ENCODE results near the gene FAT4.

Gene FAT4

GRCh38 chr4:125267630-125268029 lies 47.1 kb upstream of the FAT4 start:
- Histone ChIP-seq H3K79me2 (ENCODE audit: insufficient read depth, low read length) (no peaks in the 10 kb centered on the region), H2AFZ (ENCODE audit: low read depth, low read length) (no peak overlapping the region)

DNA sequence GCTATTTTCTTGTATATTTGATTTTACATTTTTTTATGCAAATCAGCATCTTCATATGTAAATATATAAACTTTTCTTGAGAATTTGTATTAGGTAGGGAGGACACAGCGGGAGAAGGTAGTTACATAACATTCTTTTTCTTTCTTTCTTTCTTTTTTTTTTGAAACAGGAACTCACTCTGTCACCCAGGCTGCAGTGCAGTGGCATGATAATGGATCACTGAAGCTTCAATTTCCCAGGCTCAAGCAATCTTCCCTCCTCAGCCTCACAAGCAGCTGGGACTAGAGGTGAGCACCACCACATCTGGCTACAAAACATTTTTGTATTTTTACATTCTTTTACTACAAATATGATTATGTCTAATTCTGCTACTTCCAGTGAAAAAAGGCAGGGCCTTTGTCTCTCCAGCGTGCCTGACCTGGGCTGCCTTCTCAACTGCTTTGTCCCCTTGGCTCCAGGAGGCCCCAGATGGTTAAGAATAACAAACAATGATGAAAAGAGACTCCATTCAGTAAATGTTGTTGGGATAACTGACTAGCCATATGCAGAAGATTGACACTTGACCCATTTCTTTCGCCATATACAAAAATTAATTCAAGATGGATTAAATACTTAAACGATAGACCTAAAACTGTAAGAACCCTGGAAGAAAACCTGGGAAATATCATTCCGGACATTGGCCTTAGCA lies 46.5 kb upstream of the FAT4 start:
- no peak overlapping the region for H3K4me2 ChIP-seq (ENCODE audit: insufficient read depth, low read length)
- H3K9ac ChIP-seq (ENCODE audit: low read depth, low read length): no peak overlapping the region
- no peak overlapping the region for H3K27ac ChIP-seq (ENCODE audit: low read length)
- no peaks in the 10 kb centered on the region for H3K27me3 ChIP-seq (ENCODE audit: insufficient read depth, low read length, poor library complexity)
- TF ChIP-seq, protein P1, sequence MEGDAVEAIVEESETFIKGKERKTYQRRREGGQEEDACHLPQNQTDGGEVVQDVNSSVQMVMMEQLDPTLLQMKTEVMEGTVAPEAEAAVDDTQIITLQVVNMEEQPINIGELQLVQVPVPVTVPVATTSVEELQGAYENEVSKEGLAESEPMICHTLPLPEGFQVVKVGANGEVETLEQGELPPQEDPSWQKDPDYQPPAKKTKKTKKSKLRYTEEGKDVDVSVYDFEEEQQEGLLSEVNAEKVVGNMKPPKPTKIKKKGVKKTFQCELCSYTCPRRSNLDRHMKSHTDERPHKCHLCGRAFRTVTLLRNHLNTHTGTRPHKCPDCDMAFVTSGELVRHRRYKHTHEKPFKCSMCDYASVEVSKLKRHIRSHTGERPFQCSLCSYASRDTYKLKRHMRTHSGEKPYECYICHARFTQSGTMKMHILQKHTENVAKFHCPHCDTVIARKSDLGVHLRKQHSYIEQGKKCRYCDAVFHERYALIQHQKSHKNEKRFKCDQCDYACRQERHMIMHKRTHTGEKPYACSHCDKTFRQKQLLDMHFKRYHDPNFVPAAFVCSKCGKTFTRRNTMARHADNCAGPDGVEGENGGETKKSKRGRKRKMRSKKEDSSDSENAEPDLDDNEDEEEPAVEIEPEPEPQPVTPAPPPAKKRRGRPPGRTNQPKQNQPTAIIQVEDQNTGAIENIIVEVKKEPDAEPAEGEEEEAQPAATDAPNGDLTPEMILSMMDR (IDR thresholded peaks at IDR 0.05; ENCODE audit: borderline replicate concordance, extremely low read depth, low read length, poor library complexity, severe bottlenecking): no peak
- TF ChIP-seq EZH2 (IDR thresholded peaks at IDR 0.05; ENCODE audit: borderline replicate concordance, low read depth, low read length, severe bottlenecking): no peak
- no peak overlapping the region for H3K4me3 ChIP-seq (ENCODE audit: low read depth in 1 of 2, low read length in 2 of 2)
- H3K9me3 ChIP-seq (ENCODE audit: insufficient read depth, low read length, severe bottlenecking): no peaks in the 10 kb centered on the region
- DNase-seq (no peak), ATAC-seq (ENCODE audit: insufficient read depth, low read depth) (no peak)
- no peaks in the 10 kb centered on the region for H3K79me2 ChIP-seq (ENCODE audit: insufficient read depth, low read length)
- H2AFZ ChIP-seq (ENCODE audit: low read depth, low read length): no peak overlapping the region
- no peaks in the 10 kb centered on the region for H3K36me3 ChIP-seq (ENCODE audit: insufficient read depth, low read length)
- H3K4me1 ChIP-seq (ENCODE audit: insufficient read depth, low read length): no peaks in the 10 kb centered on the region
- H4K20me1 ChIP-seq (ENCODE audit: insufficient read depth, low read length): no peaks in the 10 kb centered on the region

More at GRCh38 chr4:125267630-125268029, 47.1 kb upstream of the FAT4 start:
- Histone ChIP-seq H3K27me3 (ENCODE audit: insufficient read depth, low read length, poor library complexity) (no peaks in the 10 kb centered on the region), H3K27ac (ENCODE audit: low read length) (no peak overlapping the region), H3K4me1 (ENCODE audit: insufficient read depth, low read length) (no peaks in the 10 kb centered on the region), H3K9me3 (ENCODE audit: insufficient read depth, low read length, severe bottlenecking) (no peaks in the 10 kb centered on the region), H4K20me1 (ENCODE audit: insufficient read depth, low read length) (no peaks in the 10 kb centered on the region), H3K4me3 (ENCODE audit: low read depth in 1 of 2, low read length in 2 of 2) (no peak overlapping the region), H3K9ac (ENCODE audit: low read depth, low read length) (no peak overlapping the region), H3K36me3 (ENCODE audit: insufficient read depth, low read length) (no peaks in the 10 kb centered on the region), H3K4me2 (ENCODE audit: insufficient read depth, low read length) (no peak overlapping the region)
- no peak for ATAC-seq (ENCODE audit: insufficient read depth, low read depth)
- DNase-seq: no peak
- TF ChIP-seq, protein P1 (IDR thresholded peaks at IDR 0.05; ENCODE audit: borderline replicate concordance, extremely low read depth, low read length, poor library complexity, severe bottlenecking): no peak
- TF ChIP-seq EZH2 (IDR thresholded peaks at IDR 0.05; ENCODE audit: borderline replicate concordance, low read depth, low read length, severe bottlenecking): no peak

DNA sequence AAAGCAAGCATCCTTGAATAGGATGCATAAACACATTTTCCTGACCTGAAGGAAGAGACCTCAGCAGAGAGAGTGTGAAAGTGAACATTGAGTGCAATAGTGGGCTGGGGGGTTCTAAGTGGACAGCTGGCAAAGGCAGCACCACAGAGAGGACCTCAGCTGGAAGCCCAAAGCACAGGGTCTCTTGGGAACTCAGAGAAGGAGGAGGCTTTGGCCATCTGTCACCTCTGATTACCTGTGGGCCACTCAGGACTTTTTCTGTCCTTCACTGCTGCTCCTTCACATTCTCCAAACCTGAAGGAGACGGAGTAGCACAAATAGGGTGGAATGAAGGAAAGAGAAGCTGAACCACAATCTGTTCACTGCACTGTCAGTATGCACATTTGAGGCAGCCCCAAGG lies 37.9 kb upstream of the FAT4 start:
- TF ChIP-seq EZH2 (IDR thresholded peaks at IDR 0.05; ENCODE audit: borderline replicate concordance, low read depth, low read length, severe bottlenecking): no peak
- TF ChIP-seq, protein P1 (IDR thresholded peaks at IDR 0.05; ENCODE audit: borderline replicate concordance, extremely low read depth, low read length, poor library complexity, severe bottlenecking): no peak
- H3K4me1 ChIP-seq (ENCODE audit: insufficient read depth, low read length): no peaks in the 10 kb centered on the region

More for the DNA sequence above, 37.9 kb upstream of the FAT4 start:
- Histone ChIP-seq H2AFZ (ENCODE audit: low read depth, low read length) (no peak overlapping the region), H3K4me2 (ENCODE audit: insufficient read depth, low read length) (no peak overlapping the region), H4K20me1 (ENCODE audit: insufficient read depth, low read length) (no peaks in the 10 kb centered on the region), H3K79me2 (ENCODE audit: insufficient read depth, low read length) (no peaks in the 10 kb centered on the region), H3K9me3 (ENCODE audit: insufficient read depth, low read length, severe bottlenecking) (no peaks in the 10 kb centered on the region), H3K27me3 (ENCODE audit: insufficient read depth, low read length, poor library complexity) (no peaks in the 10 kb centered on the region), H3K4me3 (ENCODE audit: low read depth in 1 of 2, low read length in 2 of 2) (no peak overlapping the region), H3K27ac (ENCODE audit: low read length) (no peak overlapping the region), H3K36me3 (ENCODE audit: insufficient read depth, low read length) (no peaks in the 10 kb centered on the region), H3K9ac (ENCODE audit: low read depth, low read length) (no peak overlapping the region)
- ATAC-seq (ENCODE audit: insufficient read depth, low read depth) (no peak), DNase-seq (no peak)

Measured in DND-41 (cell line).